HepG2 (cell line): ENCODE data around the gene IL17RB. TPM values are rescaled to one million over a fixed set of nuclear protein-coding genes. Genes with fewer than 3 reads are reported as not detected.

Experiments
- ATAC-seq: fragments of 200-7000 bp; cut with Tn5 transposase; 3 replicates; pipeline ENCODE4 v1.9.1; 2020; ENCODE audit warnings: mild to moderate bottlenecking, moderate library complexity
- BruUV-seq: library from RNA; stranded (reverse); fragments of 400-500 nt; replicated peaks from 2 replicates; lab custom pipeline; 2021; lab: Mats Ljungman, UMichigan
- CTCF ChIA-PET: fragments of 300-600 bp; formaldehyde crosslinking; extraction: SDS; loops from one replicate; lab custom pipeline; 2021; ENCODE audit warnings: low total read pairs, inconsistent platforms, low intra/inter-chr PET ratio; lab: Yijun Ruan, JAX
- POLR2A ChIA-PET: fragments of 350-600 bp; sonication (Branson Sonifier 250); formaldehyde crosslinking; loops from one replicate; lab custom pipeline; 2020; ENCODE audit warnings: antibody characterized with exemption, inconsistent platforms; lab: Yijun Ruan, JAX
- DNase-seq: peaks from one replicate; pipeline ENCODE4 v3.0.0-alpha.2; 2015; ENCODE audit warnings: low spot score
- FAIRE-seq: peaks from 3 replicates; lab custom pipeline; 2011; peaks lifted over from hg19 to GRCh38; lab: Jason Lieb, UNC
- H2AFZ ChIP-seq: one replicate; pipeline ENCODE4 v1.6.1; 2011; ENCODE audit warnings: low read length, inconsistent platforms
- H3K27ac ChIP-seq: fragments of 300-600 bp; 3 replicates; pipeline ENCODE4 v1.8.0; 2011; ENCODE audit warnings: mixed run types, mild to moderate bottlenecking, mixed read lengths, low read length, inconsistent platforms; ENCODE audit not compliant: insufficient read depth; ENCODE audit errors: extremely low read length
- H3K27me3 ChIP-seq, 2 experiments: fragments of 200-600 bp in 1 of 2; 2 replicates in 1 of 2; 3 replicates in 1 of 2; pipeline versions ENCODE4 v1.6.0 to v1.8.0; 2011; ENCODE audit warnings: low read length in 2 of 2, mild to moderate bottlenecking in 2 of 2, moderate library complexity in 2 of 2, inconsistent platforms in 1 of 2; ENCODE audit not compliant: insufficient read depth in 2 of 2, control insufficient read depth in 1 of 2
- H3K36me3 ChIP-seq, 2 experiments: fragments of 200-600 bp in 1 of 2; replicated peaks in 1 of 2; 2 replicates in 1 of 2; 3 replicates in 1 of 2; pipeline versions ENCODE4 v1.5.1 to v1.8.0; 2011; ENCODE audit warnings: low read length in 2 of 2, inconsistent platforms in 1 of 2; ENCODE audit not compliant: insufficient read depth in 2 of 2, control insufficient read depth in 1 of 2
- H3K4me1 ChIP-seq: 2 replicates; pipeline ENCODE4 v1.5.1; 2012; ENCODE audit warnings: low read length, inconsistent platforms; ENCODE audit not compliant: insufficient read depth
- H3K4me2 ChIP-seq: 2 replicates; pipeline ENCODE4 v1.6.0; 2011; ENCODE audit warnings: low read depth, low read length, inconsistent platforms
- H3K4me3 ChIP-seq, 3 experiments: fragments of 200-600 bp in 1 of 3; sonication (generic), shearing (Covaris generic) in 1 of 3; replicated peaks in 1 of 3; 2 replicates each; pipeline ENCODE4 v1.5.1; 2011 to 2016; ENCODE audit warnings: low read length in 3 of 3, inconsistent platforms in 2 of 3, low read depth in 2 of 3, mild to moderate bottlenecking in 2 of 3, control low read depth in 1 of 3, mixed read lengths in 1 of 3; ENCODE audit not compliant: insufficient read depth in 1 of 3
- H3K79me2 ChIP-seq: one replicate; pipeline ENCODE4 v1.6.1; 2011; ENCODE audit warnings: low read length, inconsistent platforms; ENCODE audit not compliant: insufficient read depth
- H3K9ac ChIP-seq: 2 replicates; pipeline ENCODE4 v1.6.0; 2011; ENCODE audit warnings: mild to moderate bottlenecking, low read depth, low read length, inconsistent platforms; ENCODE audit not compliant: insufficient read depth
- H3K9me3 ChIP-seq: 2 replicates; pipeline ENCODE4 v1.5.1; 2012; ENCODE audit warnings: mild to moderate bottlenecking, low read length
- H4K20me1 ChIP-seq: 2 replicates; pipeline ENCODE4 v1.6.0; 2011; ENCODE audit warnings: inconsistent platforms, mild to moderate bottlenecking, low read length, moderate library complexity; ENCODE audit not compliant: insufficient read depth
- GMEB1 ChIP-seq: sonication (generic); formaldehyde crosslinking; IDR thresholded peaks from 2 replicates; pipeline ENCODE4 v1.5.1; 2020; ENCODE audit warnings: missing genetic modification reagents, mild to moderate bottlenecking, borderline replicate concordance
- HCFC1 ChIP-seq: fragments of 150-350 bp; IDR thresholded peaks from 2 replicates; pipeline ENCODE4 v1.6.1; 2014; ENCODE audit warnings: low read depth, low read length
- PLSCR1 ChIP-seq: sonication (generic); formaldehyde crosslinking; IDR thresholded peaks from 2 replicates; pipeline ENCODE4 v1.5.0; 2020; ENCODE audit warnings: missing genetic modification reagents, mild to moderate bottlenecking, borderline replicate concordance
- RNF219 ChIP-seq: sonication (generic); formaldehyde crosslinking; IDR thresholded peaks from 2 replicates; pipeline ENCODE4 v1.5.0; 2020; ENCODE audit warnings: mild to moderate bottlenecking, missing genetic modification reagents
- SAFB2 ChIP-seq: sonication (generic); formaldehyde crosslinking; IDR thresholded peaks from 2 replicates; pipeline ENCODE4 v1.5.1; 2020; ENCODE audit warnings: missing genetic modification reagents, low read depth, mild to moderate bottlenecking, borderline replicate concordance
- SRF ChIP-seq: IDR thresholded peaks from 2 replicates; pipeline ENCODE4 v1.6.1; 2011; ENCODE audit warnings: mild to moderate bottlenecking, low read depth, low read length, moderate library complexity
- ZBTB8A ChIP-seq: sonication (generic); formaldehyde crosslinking; IDR thresholded peaks from 2 replicates; pipeline ENCODE4 v1.4.0; 2020; ENCODE audit warnings: mild to moderate bottlenecking, low read depth, missing genetic modification reagents, borderline replicate concordance
- ZNF24 ChIP-seq: fragments of 450-650 bp; IDR thresholded peaks from 2 replicates; pipeline ENCODE4 v1.6.1; 2017; ENCODE audit warnings: antibody characterized with exemption, mild to moderate bottlenecking
- ZNF260 ChIP-seq: sonication (generic); formaldehyde crosslinking; IDR thresholded peaks from 2 replicates; pipeline ENCODE4 v1.4.0; 2020; ENCODE audit warnings: missing genetic modification reagents, low read depth, mild to moderate bottlenecking, borderline replicate concordance
- ZNF550 ChIP-seq: sonication (generic); formaldehyde crosslinking; IDR thresholded peaks from 2 replicates; pipeline ENCODE4 v1.4.0; 2020; ENCODE audit warnings: mild to moderate bottlenecking, missing genetic modification reagents, borderline replicate concordance
- ZNF574 ChIP-seq: sonication (generic); formaldehyde crosslinking; IDR thresholded peaks from 2 replicates; pipeline ENCODE4 v1.4.0; 2020; ENCODE audit warnings: missing genetic modification reagents
- ZNF737 ChIP-seq: sonication (generic); formaldehyde crosslinking; IDR thresholded peaks from 2 replicates; pipeline ENCODE4 v1.5.0; 2020; ENCODE audit warnings: missing genetic modification reagents, mild to moderate bottlenecking, borderline replicate concordance
- WGBS: methylation state at CpG from one replicate; pipeline ENCODE4 v1.1.6; 2017; ENCODE audit warnings: low lambda C conversion rate; 5-methylcytosine and 5-hydroxymethylcytosine counted together
- in situ Hi-C: cut with HindIII; loops from 2 replicates; pipeline ENCODE4 v1.10.0; 2017; ENCODE audit warnings: low pct_unique_long_range_greater_than_20kb; ENCODE audit not compliant: extremely low pct_ligation_motif_present
- intact Hi-C: fragments of 100-400 bp; cut with micrococcal nuclease; formaldehyde crosslinking; loops from one replicate; pipeline ENCODE4 v1.10.0; 2022; ENCODE audit not compliant: unreplicated experiment
- polyA plus RNA-seq, 8 experiments: library from polyadenylated mRNA; depleted of rRNA in 3 of 8; stranded (reverse) in 7 of 8; unstranded in 1 of 8; fragments of >200 nt; fragmentation: Illumina TruSeq in 4 of 8; extraction: Trizol in 4 of 8; gene quantifications; 2 replicates each; pipeline versions ENCODE4 v1.2.1 to v1.2.3, GENCODE V29; 2011 to 2016; ENCODE audit warnings: low read depth in 4 of 8, missing spikeins in 1 of 8, mixed read lengths in 1 of 8; ENCODE audit not compliant: insufficient read depth in 1 of 8
- total RNA-seq, 5 experiments: library from RNA; depleted of rRNA; stranded (reverse); fragments of >200 nt; fragmentation: Illumina TruSeq; extraction: Trizol; gene quantifications; 2 replicates each; pipeline ENCODE4 v1.2.3, GENCODE V29; 2016; ENCODE audit warnings: low read depth in 1 of 5

Gene IL17RB
- total and polyA plus RNA-seq, 2 of the 13 experiments (the other 11 are each of a cell fraction or from before 2014, with no cell fraction given) = 130 to 190 TPM

- TF ChIP-seq GMEB1 (CRISPR knock-in tag) = no peak
Measured at GRCh38 chr3:53899750-53900149, 53.4 kb downstream of the IL17RB start (continued).

GRCh38 chr3:53900666-53901331, 54.4 kb downstream of the IL17RB start:
- in situ Hi-C loops (no loop called here), intact Hi-C loops (no loop called here)
- Histone ChIP-seq H3K79me2 (no peaks in the 10 kb centered on the region), H3K27me3 (peaks cover 2 to 4% of the 10 kb centered on the region in 2 experiments; a peak in 1 of 5 replicates), H3K4me1 (no peaks in the 10 kb centered on the region), H3K9me3 (no peaks in the 10 kb centered on the region), H3K36me3 (no peaks in the 10 kb centered on the region), H2AFZ (no peak overlapping the region), H4K20me1 (no peaks in the 10 kb centered on the region), H3K4me2 (no peak overlapping the region), H3K4me3 (no peak overlapping the region), H3K27ac (no peak overlapping the region), H3K9ac (no peak overlapping the region)
- DNase-seq (no peak), FAIRE-seq (no peak), ATAC-seq (no peak)
- WGBS = 0% methylated on average over 2 of the region's 2 CpGs
- CTCF ChIA-PET = no interaction called here
- no TSS peak for BruUV-seq
- POLR2A ChIA-PET = no interaction called here
- TF ChIP-seq SRF (no peak), ZNF24 (no peak), PLSCR1 (no peak), ZNF550 (CRISPR knock-in tag) (no peak), RNF219 (CRISPR knock-in tag) (no peak), SAFB2 (CRISPR knock-in tag) (no peak), ZNF574 (CRISPR knock-in tag) (no peak), HCFC1 (no peak), ZBTB8A (no peak), GMEB1 (CRISPR knock-in tag) (no peak), ZNF260 (CRISPR knock-in tag) (no peak), ZNF737 (CRISPR knock-in tag) (no peak)
